ENCODE results near the gene PRSS23. TPM values are rescaled to one million over a fixed set of nuclear protein-coding genes. Genes with fewer than 3 reads are reported as not detected.
"Not testable (repeated sequence)": the region's sequence is repeated elsewhere in the genome, so short reads cannot be mapped to it uniquely, and the experiment has no call there.

The PRSS23 gene
- polyA plus RNA-seq, 1 donor: 23.2 TPM

DNA sequence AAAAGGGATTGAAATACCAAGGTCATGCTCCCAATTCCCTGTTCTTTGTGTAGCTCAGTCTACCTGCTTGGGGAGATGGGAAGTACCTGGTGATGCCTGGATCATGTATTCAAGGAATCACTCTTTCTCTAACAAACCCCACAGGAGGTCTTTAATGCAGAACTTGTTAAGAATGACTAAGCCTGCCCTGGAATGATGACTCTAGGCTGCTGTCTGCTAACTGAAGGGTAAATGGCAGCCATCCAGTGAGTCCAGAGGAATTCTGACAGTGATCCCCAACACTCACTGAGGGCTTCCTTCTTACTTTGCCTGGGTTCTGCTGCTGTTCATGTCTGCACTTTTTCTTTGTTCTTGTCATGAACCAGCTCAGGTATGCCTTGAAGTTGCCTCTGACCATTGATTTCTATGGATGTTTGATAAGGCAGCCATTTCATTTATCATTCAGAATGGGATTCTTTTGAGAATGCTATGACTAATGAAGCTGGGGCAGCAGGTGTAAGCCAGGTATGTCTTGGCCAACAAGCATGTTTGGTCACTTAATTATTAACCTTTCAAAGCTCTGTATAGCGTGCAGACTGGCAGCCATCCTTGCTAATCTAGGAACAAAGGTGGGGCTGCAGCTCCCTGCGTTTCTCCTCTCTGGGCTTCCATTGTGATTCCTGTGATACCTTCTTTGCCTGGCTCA, 11.4 kb downstream of the PRSS23 start:
- Histone ChIP-seq H3K4me3 (ENCODE audit: low read length) (no peak overlapping the region), H3K27ac (ENCODE audit: low read length) (no peak overlapping the region), H3K4me1 (ENCODE audit: control insufficient read depth, insufficient read depth, low read length) (peaks cover 2% of the 10 kb centered on the region), H3K27me3 (ENCODE audit: control insufficient read depth, insufficient read depth, low read length) (no peaks in the 10 kb centered on the region), H3K36me3 (ENCODE audit: control insufficient read depth, insufficient read depth, low read length) (no peaks in the 10 kb centered on the region), H3K9me3 (ENCODE audit: control insufficient read depth, low read depth, low read length) (peaks cover 5% of the 10 kb centered on the region)
- no CpG with 5 or more reads among the region's 2 CpGs for WGBS (ENCODE audit: insufficient coverage, low lambda C conversion rate)
- peak in 1 of 2 donors; percentile 67 for DNase-seq

DNA sequence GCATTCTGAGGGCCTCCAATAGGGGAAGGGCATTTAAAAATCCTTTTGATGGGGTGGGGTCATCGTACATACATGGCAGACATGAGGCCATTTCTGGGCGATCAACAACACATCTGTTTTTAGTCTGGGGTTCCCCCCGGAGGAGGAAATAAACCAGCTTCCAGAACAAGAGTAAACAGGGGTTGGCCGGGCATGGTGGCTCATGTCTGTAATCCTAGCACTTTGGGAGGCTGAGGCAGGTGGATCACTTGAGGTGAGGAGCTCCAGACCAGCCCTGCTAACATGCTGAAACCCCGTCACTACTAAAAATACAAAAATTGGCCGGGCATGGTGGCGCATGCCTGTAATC, 12.0 kb downstream of the PRSS23 start:
- no peak for DNase-seq
- no CpG with 5 or more reads among the region's 7 CpGs for WGBS (ENCODE audit: insufficient coverage, low lambda C conversion rate)
- Histone ChIP-seq H3K9me3 (ENCODE audit: control insufficient read depth, low read depth, low read length) (peaks cover 5% of the 10 kb centered on the region), H3K36me3 (ENCODE audit: control insufficient read depth, insufficient read depth, low read length) (no peaks in the 10 kb centered on the region), H3K27me3 (ENCODE audit: control insufficient read depth, insufficient read depth, low read length) (no peaks in the 10 kb centered on the region), H3K27ac (ENCODE audit: low read length) (no peak overlapping the region), H3K4me1 (ENCODE audit: control insufficient read depth, insufficient read depth, low read length) (peaks cover 2% of the 10 kb centered on the region), H3K4me3 (ENCODE audit: low read length) (no peak overlapping the region)

DNA sequence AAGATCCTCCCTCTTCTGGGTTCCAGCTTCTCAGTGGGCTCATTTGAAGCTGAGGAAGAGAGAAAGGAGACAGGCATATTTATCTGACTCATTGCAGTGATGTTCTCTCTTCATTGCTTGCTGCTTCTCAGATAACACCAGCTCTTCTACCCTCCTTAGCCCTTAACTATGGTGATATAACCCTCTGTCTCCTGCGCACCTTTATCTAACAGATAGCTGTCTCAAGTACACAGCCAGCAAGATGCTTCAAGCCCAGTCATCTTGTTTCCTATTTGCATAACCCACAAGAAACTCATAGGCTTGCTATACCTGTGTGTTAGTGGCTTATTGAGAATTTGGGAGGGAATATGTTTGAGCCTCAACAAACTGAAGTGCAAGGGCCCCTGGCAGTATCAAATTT, 12.6 kb downstream of the PRSS23 start:
- no peaks in the 10 kb centered on the region for H3K27me3 ChIP-seq (ENCODE audit: control insufficient read depth, insufficient read depth, low read length)
- no peak for DNase-seq
- no peak overlapping the region for H3K27ac ChIP-seq (ENCODE audit: low read length)
- H3K9me3 ChIP-seq (ENCODE audit: control insufficient read depth, low read depth, low read length): peaks cover 3% of the 10 kb centered on the region
- H3K4me1 ChIP-seq (ENCODE audit: control insufficient read depth, insufficient read depth, low read length): peaks cover 2% of the 10 kb centered on the region
- no peak overlapping the region for H3K4me3 ChIP-seq (ENCODE audit: low read length)
- no peaks in the 10 kb centered on the region for H3K36me3 ChIP-seq (ENCODE audit: control insufficient read depth, insufficient read depth, low read length)
- WGBS (ENCODE audit: insufficient coverage, low lambda C conversion rate): no CpG with 5 or more reads among the region's 1 CpG

DNA sequence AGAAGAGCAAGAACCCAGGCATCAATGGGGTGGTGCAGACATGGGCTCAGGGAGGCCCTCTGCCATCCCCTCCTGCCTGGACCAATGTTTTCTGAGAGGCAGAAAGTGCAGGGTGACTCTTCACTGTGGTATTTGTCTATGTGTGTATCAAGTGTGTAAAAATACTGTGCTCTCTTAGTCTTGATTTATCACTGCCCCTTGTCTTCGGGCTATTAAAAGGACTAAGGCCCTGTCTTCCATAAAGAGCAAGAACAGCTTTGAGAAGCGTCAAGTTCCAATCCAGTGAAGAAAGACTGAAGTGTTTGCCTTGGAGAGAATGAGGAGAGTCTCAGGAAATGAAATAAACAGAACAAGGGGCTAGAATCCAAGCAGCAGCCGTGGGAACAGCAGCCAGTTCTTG, 14.4 kb downstream of the PRSS23 start:
- DNase-seq: no peak
- H3K36me3 ChIP-seq (ENCODE audit: control insufficient read depth, insufficient read depth, low read length): no peaks in the 10 kb centered on the region
- H3K9me3 ChIP-seq (ENCODE audit: control insufficient read depth, low read depth, low read length): no peaks in the 10 kb centered on the region
- H3K27me3 ChIP-seq (ENCODE audit: control insufficient read depth, insufficient read depth, low read length): no peaks in the 10 kb centered on the region
- H3K4me3 ChIP-seq (ENCODE audit: low read length): no peak overlapping the region
- peaks cover 2% of the 10 kb centered on the region for H3K4me1 ChIP-seq (ENCODE audit: control insufficient read depth, insufficient read depth, low read length)
- H3K27ac ChIP-seq (ENCODE audit: low read length): no peak overlapping the region
- 100% methylated on average over 1 of the region's 3 CpGs for WGBS (ENCODE audit: insufficient coverage, low lambda C conversion rate)

DNA sequence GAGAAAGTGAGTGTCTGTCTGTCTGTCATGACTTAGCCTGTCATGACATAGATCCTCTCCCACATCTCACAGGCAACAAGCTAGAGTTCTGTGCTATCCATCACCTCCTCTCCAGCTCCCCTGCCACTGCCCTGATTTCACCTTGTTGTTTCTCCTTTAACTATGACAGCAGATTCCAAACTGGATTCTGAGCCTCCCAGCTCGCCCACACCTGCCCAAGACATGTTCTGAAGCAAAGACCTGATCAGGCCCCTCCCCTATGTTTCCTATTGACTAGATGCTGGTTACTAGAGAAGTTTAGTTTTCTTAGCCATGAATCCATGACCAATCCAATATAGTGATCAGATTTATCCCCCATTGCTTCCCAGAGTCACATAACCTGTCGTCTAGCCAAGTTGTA, 15.4 kb downstream of the PRSS23 start:
- Histone ChIP-seq H3K36me3 (ENCODE audit: control insufficient read depth, insufficient read depth, low read length) (no peaks in the 10 kb centered on the region), H3K27me3 (ENCODE audit: control insufficient read depth, insufficient read depth, low read length) (no peaks in the 10 kb centered on the region), H3K9me3 (ENCODE audit: control insufficient read depth, low read depth, low read length) (no peaks in the 10 kb centered on the region), H3K4me3 (ENCODE audit: low read length) (no peak overlapping the region), H3K27ac (ENCODE audit: low read length) (no peak overlapping the region), H3K4me1 (ENCODE audit: control insufficient read depth, insufficient read depth, low read length) (peaks cover 2% of the 10 kb centered on the region)
- WGBS (ENCODE audit: insufficient coverage, low lambda C conversion rate): 80% methylated on average over 1 of the region's 2 CpGs
- DNase-seq: no peak

DNA sequence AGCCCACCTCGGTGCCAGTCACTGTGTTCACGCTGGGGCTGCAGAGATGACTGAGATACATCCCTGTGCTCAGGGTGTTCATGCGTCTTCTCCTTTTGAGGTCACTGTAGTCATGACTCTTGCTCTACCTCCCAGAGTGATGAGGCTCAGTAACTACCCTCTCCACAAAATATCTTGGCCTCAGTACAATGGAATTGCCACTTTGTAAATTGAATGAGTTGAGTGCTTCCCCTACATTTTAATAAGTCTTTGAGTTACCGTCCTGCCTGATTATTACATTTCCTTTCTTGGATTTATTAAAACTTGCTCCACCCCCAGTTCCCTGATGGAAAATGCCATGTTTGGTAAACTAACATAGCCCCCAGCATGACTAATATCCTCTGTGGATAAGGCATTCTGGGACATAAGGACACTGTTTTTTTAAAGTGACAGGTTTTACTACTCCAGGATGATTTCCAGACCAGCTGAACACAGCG, 15.9 kb downstream of the PRSS23 start:
- Histone ChIP-seq H3K36me3 (ENCODE audit: control insufficient read depth, insufficient read depth, low read length) (no peaks in the 10 kb centered on the region), H3K27ac (ENCODE audit: low read length) (no peak overlapping the region), H3K9me3 (ENCODE audit: control insufficient read depth, low read depth, low read length) (no peaks in the 10 kb centered on the region), H3K4me1 (ENCODE audit: control insufficient read depth, insufficient read depth, low read length) (peaks cover 2% of the 10 kb centered on the region), H3K4me3 (ENCODE audit: low read length) (no peak overlapping the region), H3K27me3 (ENCODE audit: control insufficient read depth, insufficient read depth, low read length) (no peaks in the 10 kb centered on the region)
- 40% methylated on average over 1 of the region's 5 CpGs for WGBS (ENCODE audit: insufficient coverage, low lambda C conversion rate)
- no peak for DNase-seq

DNA sequence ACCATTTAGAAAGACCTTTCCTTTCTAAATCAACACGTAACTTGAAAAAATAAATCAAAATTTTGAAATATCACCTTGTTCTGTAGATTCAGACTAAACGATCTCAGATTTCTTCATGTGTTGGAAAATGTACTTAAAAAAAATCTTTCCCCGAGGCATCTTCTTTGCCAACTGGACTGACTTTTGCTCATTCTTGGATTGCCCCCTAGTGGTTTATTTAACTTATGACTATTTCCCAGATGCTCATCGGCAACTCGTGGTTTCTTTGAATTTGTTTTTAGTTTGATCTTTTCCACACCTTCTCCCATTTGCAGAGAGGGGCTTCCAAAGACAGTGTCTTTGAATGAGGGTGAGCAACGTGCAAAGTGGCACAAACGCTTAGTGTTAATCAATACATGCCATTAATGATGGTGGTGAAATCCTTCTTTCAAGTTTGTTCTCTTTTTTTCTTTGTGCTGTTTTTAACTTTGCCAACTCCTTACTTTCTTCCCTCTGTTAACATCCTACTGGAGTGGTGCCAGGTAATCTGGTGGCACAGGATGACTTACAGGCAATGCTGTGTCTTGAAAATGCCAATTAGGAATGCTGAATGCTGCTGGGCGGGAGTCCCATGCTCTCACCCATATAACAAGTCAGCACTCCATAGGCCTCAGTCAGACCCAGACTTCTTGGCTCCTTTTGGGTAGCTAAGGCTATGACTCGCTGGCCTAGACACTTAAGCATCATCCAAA, 18.3 kb downstream of the PRSS23 start:
- no peaks in the 10 kb centered on the region for H3K36me3 ChIP-seq (ENCODE audit: control insufficient read depth, insufficient read depth, low read length)
- 40% methylated on average over 1 of the region's 9 CpGs for WGBS (ENCODE audit: insufficient coverage, low lambda C conversion rate)
- no peak overlapping the region for H3K27ac ChIP-seq (ENCODE audit: low read length)
- H3K9me3 ChIP-seq (ENCODE audit: control insufficient read depth, low read depth, low read length): no peaks in the 10 kb centered on the region
- no peak overlapping the region for H3K4me3 ChIP-seq (ENCODE audit: low read length)
- peak in 1 of 2 donors; percentile 48 for DNase-seq
- H3K4me1 ChIP-seq (ENCODE audit: control insufficient read depth, insufficient read depth, low read length): no peaks in the 10 kb centered on the region
- H3K27me3 ChIP-seq (ENCODE audit: control insufficient read depth, insufficient read depth, low read length): no peaks in the 10 kb centered on the region

DNA sequence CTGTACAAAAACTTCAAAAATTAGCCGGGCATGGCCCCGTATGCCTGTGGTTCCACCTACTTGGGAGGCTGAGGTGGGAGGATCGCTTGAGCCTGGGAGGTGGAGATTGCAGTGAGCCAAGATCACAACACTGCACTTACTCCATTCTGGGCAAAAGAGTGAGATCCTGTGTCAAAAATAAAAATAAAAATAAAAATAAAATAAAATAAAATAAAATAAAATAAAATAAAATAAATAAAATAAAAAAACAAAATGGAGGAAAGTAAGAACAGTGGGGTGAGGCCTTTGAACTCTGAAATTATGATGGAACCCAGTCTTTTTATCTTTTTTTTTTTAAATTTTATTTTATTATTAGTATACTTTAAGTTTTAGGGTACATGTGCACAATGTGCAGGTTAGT, 23.8 kb downstream of the PRSS23 start:
- H3K27ac ChIP-seq (ENCODE audit: low read length); H3K27me3 ChIP-seq (ENCODE audit: control insufficient read depth, insufficient read depth, low read length); H3K4me3 ChIP-seq (ENCODE audit: low read length); H3K9me3 ChIP-seq (ENCODE audit: control insufficient read depth, low read depth, low read length); H3K36me3 ChIP-seq (ENCODE audit: control insufficient read depth, insufficient read depth, low read length); DNase-seq; H3K4me1 ChIP-seq (ENCODE audit: control insufficient read depth, insufficient read depth, low read length): not testable (repeated sequence)
- 100% methylated on average over 1 of the region's 3 CpGs for WGBS (ENCODE audit: insufficient coverage, low lambda C conversion rate)

DNA sequence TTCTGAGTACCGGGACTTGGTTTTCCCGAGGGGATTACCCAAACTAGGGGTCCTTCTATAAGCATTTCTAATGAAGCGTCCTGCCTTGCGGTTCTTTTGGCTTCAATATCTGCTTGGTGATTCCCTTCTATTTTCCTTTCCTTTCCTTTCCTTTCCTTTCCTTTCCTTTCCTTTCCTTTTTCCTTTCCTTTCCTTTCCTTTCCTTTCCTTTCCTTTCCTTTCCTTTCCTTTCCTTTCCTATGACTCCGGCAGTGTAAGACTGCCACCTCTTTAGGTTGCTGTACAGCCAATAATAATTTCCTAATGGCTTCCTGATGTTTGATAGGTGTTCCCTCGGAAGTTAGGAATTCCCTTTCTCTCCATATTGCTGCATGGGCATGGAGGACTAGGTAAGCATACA, 34.0 kb downstream of the PRSS23 start:
- not testable (repeated sequence) for H3K27ac ChIP-seq (ENCODE audit: low read length); H3K4me1 ChIP-seq (ENCODE audit: control insufficient read depth, insufficient read depth, low read length); H3K36me3 ChIP-seq (ENCODE audit: control insufficient read depth, insufficient read depth, low read length); H3K27me3 ChIP-seq (ENCODE audit: control insufficient read depth, insufficient read depth, low read length); H3K4me3 ChIP-seq (ENCODE audit: low read length); H3K9me3 ChIP-seq (ENCODE audit: control insufficient read depth, low read depth, low read length); DNase-seq
- WGBS (ENCODE audit: insufficient coverage, low lambda C conversion rate): 100% methylated on average over 3 of the region's 6 CpGs

DNA sequence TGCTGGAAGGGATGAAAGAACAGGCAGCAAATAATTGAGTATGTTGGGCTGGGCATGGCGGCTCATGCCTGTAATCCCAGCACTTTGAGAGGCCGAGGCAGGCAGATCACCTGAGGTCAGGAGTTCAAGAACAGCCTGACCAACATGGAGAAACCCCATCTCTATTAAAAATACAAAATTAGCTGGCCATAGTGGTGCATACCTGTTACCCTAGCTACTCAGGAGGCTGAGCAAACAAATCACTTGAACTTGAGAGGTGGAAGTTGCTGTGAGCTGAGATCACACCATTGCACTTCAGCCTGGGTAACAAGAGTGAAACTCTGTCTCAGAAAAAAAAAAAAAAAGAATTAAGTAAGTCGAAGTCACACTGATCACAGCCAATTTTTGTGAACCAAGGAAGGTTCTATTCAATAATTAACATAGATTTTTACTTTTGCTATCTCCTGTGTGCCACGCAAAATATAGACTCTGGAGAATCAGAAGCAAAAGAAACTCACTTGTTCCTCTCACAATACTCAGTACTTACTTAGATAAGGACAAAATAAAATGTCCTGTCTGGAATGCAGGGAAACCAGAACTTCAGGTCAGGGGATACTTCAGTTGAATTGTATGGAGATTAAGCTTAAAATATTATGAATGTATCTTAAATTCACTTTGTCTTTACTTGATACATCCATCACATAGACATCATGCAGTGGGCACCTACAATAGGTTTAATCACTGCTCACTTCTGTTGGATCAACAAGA, 44.6 kb downstream of the PRSS23 start:
- H3K9me3 ChIP-seq (ENCODE audit: control insufficient read depth, low read depth, low read length); H3K27ac ChIP-seq (ENCODE audit: low read length); H3K4me1 ChIP-seq (ENCODE audit: control insufficient read depth, insufficient read depth, low read length); H3K36me3 ChIP-seq (ENCODE audit: control insufficient read depth, insufficient read depth, low read length); DNase-seq; H3K4me3 ChIP-seq (ENCODE audit: low read length); H3K27me3 ChIP-seq (ENCODE audit: control insufficient read depth, insufficient read depth, low read length): not testable (repeated sequence)
- WGBS (ENCODE audit: insufficient coverage, low lambda C conversion rate): 60% methylated on average over 1 of the region's 4 CpGs
